HEK293T (cell line): ENCODE measurements around the gene PRSS50.

ENCODE experiments used
- FOXA1 ChIP-seq: fragments of 450-650 bp; IDR thresholded peaks from 2 replicates; pipeline ENCODE4 v1.6.1; 2016; ENCODE audit warnings: mild to moderate bottlenecking
- LEF1 ChIP-seq: fragments of 450-650 bp; IDR thresholded peaks from 2 replicates; pipeline ENCODE4 v1.6.1; 2017; ENCODE audit warnings: mild to moderate bottlenecking, borderline replicate concordance
- NFRKB ChIP-seq: fragments of 450-650 bp; IDR thresholded peaks from 2 replicates; pipeline ENCODE4 v1.6.1; 2016; ENCODE audit warnings: mild to moderate bottlenecking, moderate library complexity
- SP1 ChIP-seq: fragments of 450-650 bp; IDR thresholded peaks from 2 replicates; pipeline ENCODE4 v1.6.1; 2017
- TARDBP ChIP-seq: fragments of 450-650 bp; IDR thresholded peaks from 2 replicates; pipeline ENCODE4 v1.6.1; 2016

DNA sequence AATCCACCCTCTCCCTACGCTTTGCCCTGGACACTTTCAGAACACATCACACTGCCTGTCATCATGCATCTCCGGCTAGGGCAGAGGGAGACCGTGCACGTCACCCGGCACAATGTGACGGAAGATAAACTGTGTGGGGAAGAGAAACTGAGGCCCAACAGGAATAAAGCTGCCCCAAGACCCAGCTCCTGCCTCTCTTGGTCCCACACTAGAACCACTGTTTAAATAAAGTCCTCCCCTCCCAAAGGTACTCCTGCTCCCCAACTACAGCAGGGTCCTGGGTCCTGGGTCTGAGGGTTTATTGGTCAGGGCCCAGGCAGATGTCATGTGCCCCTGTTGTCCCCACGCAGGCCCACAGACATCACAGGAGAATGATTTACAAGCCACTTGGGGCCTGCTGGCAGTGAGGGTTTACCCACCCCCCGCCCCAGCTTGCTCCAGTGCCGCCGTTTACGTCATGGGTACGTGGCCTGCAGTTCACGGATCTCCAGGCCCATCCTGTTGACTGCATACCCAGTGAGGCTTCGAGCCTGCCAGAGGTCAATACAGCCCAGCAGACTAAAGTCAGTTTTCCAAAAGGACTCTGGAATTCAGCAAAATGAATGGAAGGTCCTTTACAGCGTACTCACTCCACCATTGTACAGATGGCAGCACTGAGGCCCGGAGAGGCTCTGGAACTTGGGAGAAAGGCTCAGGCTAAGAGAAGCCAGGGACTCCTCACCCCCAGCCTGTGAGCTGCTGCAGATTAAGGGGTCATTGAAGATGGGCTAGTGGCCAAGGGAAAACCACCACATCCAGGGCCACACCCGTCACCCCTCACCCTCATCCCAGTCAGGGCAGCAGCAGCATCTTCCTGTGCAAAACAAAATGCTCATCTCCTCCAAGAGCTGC lies 47.4 kb downstream of the PRSS50 start:
- TF ChIP-seq SP1 (no peak), FOXA1 (no peak), NFRKB (no peak), TARDBP (no peak), LEF1 (no peak)
